ENCODE data around the gene TIMP2. TPM values are rescaled to one million over a fixed set of nuclear protein-coding genes. Genes with fewer than 3 reads are reported as not detected.
"Not testable (repeated sequence)": the region's sequence is repeated elsewhere in the genome, so short reads cannot be mapped to it uniquely, and the experiment has no call there.

Gene TIMP2
- total and polyA plus RNA-seq, 2 donors (not counting 3 experiments of a cell fraction or from before 2014, with no cell fraction given) = 138 to 318 TPM

- H3K27me3 ChIP-seq (ENCODE audit: control insufficient read depth in 2 of 2, insufficient read depth in 2 of 2, low read length in 2 of 2) = no peaks in the 10 kb centered on the region
- dilution Hi-C loops (cut with MboI; ENCODE audit: extremely low pct_ligation_motif_present, low sequenced_read_pairs) (no loop called here), intact Hi-C loops (cut with micrococcal nuclease) (no loop called here)
- FAIRE-seq (no peak), DNase-seq (ENCODE audit: low read depth, low spot score) (no peak)
- H3K4me3 ChIP-seq (replicated peaks in 1 of 3; ENCODE audit: insufficient read depth in 1 of 3, low read depth in 1 of 3, low read length in 3 of 3) = no peak overlapping the region
- H3K79me2 ChIP-seq (ENCODE audit: control insufficient read depth, insufficient read depth, low read length) = peaks cover 33% of the 10 kb centered on the region
- H3K27ac ChIP-seq (ENCODE audit: insufficient read depth, low read depth, low read length) = no peak overlapping the region
- ChIA-PET POLR2A (no interaction called here), CTCF (no interaction called here)
- no peak overlapping the region for H3K9ac ChIP-seq (replicated peaks; ENCODE audit: extremely low read depth, insufficient read depth, low read length)
- no peaks in the 10 kb centered on the region for H4K20me1 ChIP-seq (replicated peaks; ENCODE audit: control insufficient read depth, extremely low read depth, insufficient read depth, low read length)
- H3K36me3 ChIP-seq (ENCODE audit: control insufficient read depth in 2 of 2, extremely low read depth in 1 of 2, insufficient read depth in 2 of 2, low read length in 2 of 2) = peaks cover 0 to 2% of the 10 kb centered on the region in 2 experiments
- H3K4me1 ChIP-seq (ENCODE audit: control insufficient read depth, extremely low read depth, insufficient read depth, low read length) = peaks cover 53% of the 10 kb centered on the region
- no peak overlapping the region for H3K4me2 ChIP-seq (ENCODE audit: insufficient read depth, low read length)
- no peaks in the 10 kb centered on the region for H3K9me1 ChIP-seq (replicated peaks; ENCODE audit: control insufficient read depth, extremely low read depth, insufficient read depth, low read length)
- no peak overlapping the region for H2AFZ ChIP-seq (ENCODE audit: low read depth, low read length)
- no peak for TF ChIP-seq MYC (IDR thresholded peaks at IDR 0.05; ENCODE audit: low read depth, low read length)
- TF ChIP-seq MAX (IDR thresholded peaks at IDR 0.05; ENCODE audit: insufficient read depth, insufficient read length) = no peak
- no peak for TF ChIP-seq CTCF (IDR thresholded peaks at IDR 0.05; ENCODE audit: extremely low read depth in 1 of 2, insufficient read depth in 1 of 2, low read depth in 1 of 2, low read length in 2 of 2)
- no peak for TF ChIP-seq POLR2AphosphoS5 (IDR thresholded peaks at IDR 0.05; ENCODE audit: insufficient read depth, low read depth, low read length)
- TF ChIP-seq GATA2 (IDR thresholded peaks at IDR 0.05; ENCODE audit: insufficient read depth, insufficient read length, low read depth, low read length) = no peak
- no peak for TF ChIP-seq EZH2 (IDR thresholded peaks at IDR 0.05; ENCODE audit: borderline replicate concordance, low read depth, low read length, severe bottlenecking)
- no peak for TF ChIP-seq POLR2A (IDR thresholded peaks at IDR 0.05; ENCODE audit: low read depth, low read length)
- TF ChIP-seq JUN (IDR thresholded peaks at IDR 0.05; ENCODE audit: borderline replicate concordance, insufficient read depth, insufficient read length, low read depth) = no peak
- no peak for TF ChIP-seq FOS (IDR thresholded peaks at IDR 0.05; ENCODE audit: borderline replicate concordance, insufficient read depth, low read length)
- H3K9me3 ChIP-seq (replicated peaks; ENCODE audit: control insufficient read depth, insufficient read depth, low read length) = no peaks in the 10 kb centered on the region
- no TSS peak for BruUV-seq (replicated peaks)
Measured at GRCh38 chr17:78878261-78878660, 46.9 kb downstream of the TIMP2 start.

- H3K4me2 ChIP-seq (ENCODE audit: insufficient read depth, low read length); H4K20me1 ChIP-seq (replicated peaks; ENCODE audit: control insufficient read depth, extremely low read depth, insufficient read depth, low read length); H3K9ac ChIP-seq (replicated peaks; ENCODE audit: extremely low read depth, insufficient read depth, low read length); POLR2A ChIA-PET; H3K4me3 ChIP-seq (replicated peaks in 1 of 3; ENCODE audit: insufficient read depth in 1 of 3, low read depth in 1 of 3, low read length in 3 of 3); H3K27ac ChIP-seq (ENCODE audit: insufficient read depth, low read depth, low read length); dilution Hi-C loops (cut with MboI; ENCODE audit: extremely low pct_ligation_motif_present, low sequenced_read_pairs); H3K9me1 ChIP-seq (replicated peaks; ENCODE audit: control insufficient read depth, extremely low read depth, insufficient read depth, low read length); H3K27me3 ChIP-seq (ENCODE audit: control insufficient read depth in 2 of 2, insufficient read depth in 2 of 2, low read length in 2 of 2); H2AFZ ChIP-seq (ENCODE audit: low read depth, low read length); H3K9me3 ChIP-seq (replicated peaks; ENCODE audit: control insufficient read depth, insufficient read depth, low read length); DNase-seq (ENCODE audit: low read depth, low spot score); intact Hi-C loops (cut with micrococcal nuclease); BruUV-seq (replicated peaks); H3K36me3 ChIP-seq (ENCODE audit: control insufficient read depth in 2 of 2, extremely low read depth in 1 of 2, insufficient read depth in 2 of 2, low read length in 2 of 2): not testable (repeated sequence)
- peak; percentile 12 for FAIRE-seq
- CTCF ChIA-PET = interaction anchor here (1.4 to 4.8 kb wide), 2 partner anchors 11 to 94 kb away, joined by 7 to 26 read pairs; no protein-coding TSS in a partner anchor
- Histone ChIP-seq H3K79me2 (ENCODE audit: control insufficient read depth, insufficient read depth, low read length) (peaks cover 27% of the 10 kb centered on the region), H3K4me1 (ENCODE audit: control insufficient read depth, extremely low read depth, insufficient read depth, low read length) (peaks cover 45% of the 10 kb centered on the region)
Measured at GRCh38 chr17:78876954-78877517, 48.2 kb downstream of the TIMP2 start.
